ENCODE data around the gene TMEM200C. TPM values are rescaled to one million over a fixed set of nuclear protein-coding genes. Genes with fewer than 3 reads are reported as not detected.

TMEM200C gene
- total and polyA plus RNA-seq, 7 experiments from 2014 or later = not detected

- H3K27ac Mint-ChIP-seq = no peak overlapping the region
- no peak for ATAC-seq
- Histone ChIP-seq H3K36me3 (ENCODE audit: control insufficient read depth in 2 of 3, insufficient read depth in 3 of 3, low read length in 3 of 3) (no peaks in the 10 kb centered on the region), H3K27me3 (ENCODE audit: control insufficient read depth in 2 of 2, insufficient read depth in 2 of 2, low read length in 2 of 2) (no peaks in the 10 kb centered on the region), H3K27ac (ENCODE audit: low read depth, low read length) (no peak overlapping the region), H3K4me1 (ENCODE audit: control insufficient read depth in 2 of 2, insufficient read depth in 2 of 2, low read length in 2 of 2) (no peaks in the 10 kb centered on the region), H3K9me3 (ENCODE audit: control insufficient read depth in 2 of 3, low read length in 3 of 3) (no peaks in the 10 kb centered on the region), H3K4me3 (ENCODE audit: low read length) (no peak overlapping the region)
- H3K36me3 Mint-ChIP-seq = no peaks in the 10 kb centered on the region
- POLR2A ChIA-PET = no interaction called here
- intact Hi-C loops (cut with micrococcal nuclease) = no loop called here
- H3K27me3 Mint-ChIP-seq = peaks cover 26 to 46% (median 42%) of the 10 kb centered on the region in 5 donors
- H3K4me3 Mint-ChIP-seq = no peak overlapping the region
- CTCF ChIA-PET = no interaction called here
- no peak for DNase-seq
- no peaks in the 10 kb centered on the region for H3K9me3 Mint-ChIP-seq
- peaks cover 0 to 4% (median 0%) of the 10 kb centered on the region in 7 donors for H3K4me1 Mint-ChIP-seq
Observed at GRCh38 chr18:5884375-5884774, 10.9 kb downstream of the TMEM200C start.

GRCh38 chr18:5879479-5879882 lies 15.8 kb downstream of the TMEM200C start:
- intact Hi-C loops (cut with micrococcal nuclease) = loop anchor here in 1 of 2 donors (1.0 to 2.0 kb wide), 2 partner anchors 603 to 642 kb away; no protein-coding TSS in a partner anchor
- Histone ChIP-seq H3K9me3 (ENCODE audit: control insufficient read depth in 2 of 3, low read length in 3 of 3) (no peaks in the 10 kb centered on the region), H3K27ac (ENCODE audit: low read depth, low read length) (no peak overlapping the region), H3K4me1 (ENCODE audit: control insufficient read depth in 2 of 2, insufficient read depth in 2 of 2, low read length in 2 of 2) (no peaks in the 10 kb centered on the region), H3K36me3 (ENCODE audit: control insufficient read depth in 2 of 3, insufficient read depth in 3 of 3, low read length in 3 of 3) (no peaks in the 10 kb centered on the region), H3K27me3 (ENCODE audit: control insufficient read depth in 2 of 2, insufficient read depth in 2 of 2, low read length in 2 of 2) (no peaks in the 10 kb centered on the region), H3K4me3 (ENCODE audit: low read length) (no peak overlapping the region)
- ChIA-PET POLR2A (no interaction called here), CTCF (no interaction called here)
- no peaks in the 10 kb centered on the region for H3K4me1 Mint-ChIP-seq
- no peak overlapping the region for H3K27ac Mint-ChIP-seq
- H3K27me3 Mint-ChIP-seq = peaks cover 0 to 40% (median 27%) of the 10 kb centered on the region in 5 donors
- H3K36me3 Mint-ChIP-seq = no peaks in the 10 kb centered on the region
- H3K4me3 Mint-ChIP-seq = no peak overlapping the region
- ATAC-seq = no peak
- DNase-seq = no peak
- H3K9me3 Mint-ChIP-seq = no peaks in the 10 kb centered on the region

- ChIA-PET CTCF (no interaction called here), POLR2A (no interaction called here)
- no peak overlapping the region for H3K27ac ChIP-seq (ENCODE audit: low read depth, low read length)
- no peak overlapping the region for H3K4me3 Mint-ChIP-seq
- DNase-seq (no peak), ATAC-seq (no peak)
- no peaks in the 10 kb centered on the region for H3K9me3 Mint-ChIP-seq
- peaks cover 0 to 44% (median 27%) of the 10 kb centered on the region in 5 donors for H3K27me3 Mint-ChIP-seq
- H3K27me3 ChIP-seq (ENCODE audit: control insufficient read depth in 2 of 2, insufficient read depth in 2 of 2, low read length in 2 of 2) = no peaks in the 10 kb centered on the region
- intact Hi-C loops (cut with micrococcal nuclease) = no loop called here
- H3K36me3 Mint-ChIP-seq = no peaks in the 10 kb centered on the region
- no peaks in the 10 kb centered on the region for H3K4me1 ChIP-seq (ENCODE audit: control insufficient read depth in 2 of 2, insufficient read depth in 2 of 2, low read length in 2 of 2)
- no peak overlapping the region for H3K27ac Mint-ChIP-seq
- H3K4me3 ChIP-seq (ENCODE audit: low read length) = no peak overlapping the region
- no peaks in the 10 kb centered on the region for H3K4me1 Mint-ChIP-seq
- H3K36me3 ChIP-seq (ENCODE audit: control insufficient read depth in 2 of 3, insufficient read depth in 3 of 3, low read length in 3 of 3) = no peaks in the 10 kb centered on the region
- no peaks in the 10 kb centered on the region for H3K9me3 ChIP-seq (ENCODE audit: control insufficient read depth in 2 of 3, low read length in 3 of 3)
Observed at GRCh38 chr18:5876891-5877290, 18.4 kb downstream of the TMEM200C start.

- H3K4me1 Mint-ChIP-seq = no peaks in the 10 kb centered on the region
- no peak for ATAC-seq
- Histone ChIP-seq H3K4me1 (ENCODE audit: control insufficient read depth in 2 of 2, insufficient read depth in 2 of 2, low read length in 2 of 2) (no peaks in the 10 kb centered on the region), H3K27me3 (ENCODE audit: control insufficient read depth in 2 of 2, insufficient read depth in 2 of 2, low read length in 2 of 2) (no peaks in the 10 kb centered on the region), H3K27ac (ENCODE audit: low read depth, low read length) (no peak overlapping the region), H3K4me3 (ENCODE audit: low read length) (no peak overlapping the region), H3K9me3 (ENCODE audit: control insufficient read depth in 2 of 3, low read length in 3 of 3) (no peaks in the 10 kb centered on the region), H3K36me3 (ENCODE audit: control insufficient read depth in 2 of 3, insufficient read depth in 3 of 3, low read length in 3 of 3) (no peaks in the 10 kb centered on the region)
- ChIA-PET POLR2A (no interaction called here), CTCF (no interaction called here)
- H3K27ac Mint-ChIP-seq = no peak overlapping the region
- no peaks in the 10 kb centered on the region for H3K9me3 Mint-ChIP-seq
- intact Hi-C loops (cut with micrococcal nuclease) = no loop called here
- peaks cover 0 to 32% (median 18%) of the 10 kb centered on the region in 5 donors for H3K27me3 Mint-ChIP-seq
- no peak for DNase-seq
- H3K4me3 Mint-ChIP-seq = no peak overlapping the region
- no peaks in the 10 kb centered on the region for H3K36me3 Mint-ChIP-seq
Observed at GRCh38 chr18:5874336-5874735, 21.0 kb downstream of the TMEM200C start.

GRCh38 chr18:5872886-5873285 lies 22.4 kb downstream of the TMEM200C start:
- H3K4me1 ChIP-seq (ENCODE audit: control insufficient read depth in 2 of 2, insufficient read depth in 2 of 2, low read length in 2 of 2) = no peaks in the 10 kb centered on the region
- H3K4me1 Mint-ChIP-seq = no peaks in the 10 kb centered on the region
- H3K4me3 ChIP-seq (ENCODE audit: low read length) = no peak overlapping the region
- H3K27me3 Mint-ChIP-seq = peaks cover 0 to 21% (median 10%) of the 10 kb centered on the region in 5 donors
- intact Hi-C loops (cut with micrococcal nuclease) = no loop called here
- POLR2A ChIA-PET = no interaction called here
- H3K9me3 ChIP-seq (ENCODE audit: control insufficient read depth in 2 of 3, low read length in 3 of 3) = no peaks in the 10 kb centered on the region
- no peaks in the 10 kb centered on the region for H3K36me3 Mint-ChIP-seq
- no peaks in the 10 kb centered on the region for H3K36me3 ChIP-seq (ENCODE audit: control insufficient read depth in 2 of 3, insufficient read depth in 3 of 3, low read length in 3 of 3)
- no peaks in the 10 kb centered on the region for H3K9me3 Mint-ChIP-seq
- H3K27me3 ChIP-seq (ENCODE audit: control insufficient read depth in 2 of 2, insufficient read depth in 2 of 2, low read length in 2 of 2) = no peaks in the 10 kb centered on the region
- no peak overlapping the region for H3K27ac Mint-ChIP-seq
- DNase-seq = no peak
- H3K4me3 Mint-ChIP-seq = no peak overlapping the region
- CTCF ChIA-PET = no interaction called here
- no peak for ATAC-seq
- no peak overlapping the region for H3K27ac ChIP-seq (ENCODE audit: low read depth, low read length)

- Histone ChIP-seq H3K36me3 (ENCODE audit: control insufficient read depth in 2 of 3, insufficient read depth in 3 of 3, low read length in 3 of 3) (no peaks in the 10 kb centered on the region), H3K4me3 (ENCODE audit: low read length) (no peak overlapping the region), H3K27ac (ENCODE audit: low read depth, low read length) (no peak overlapping the region), H3K9me3 (ENCODE audit: control insufficient read depth in 2 of 3, low read length in 3 of 3) (no peaks in the 10 kb centered on the region), H3K27me3 (ENCODE audit: control insufficient read depth in 2 of 2, insufficient read depth in 2 of 2, low read length in 2 of 2) (no peaks in the 10 kb centered on the region), H3K4me1 (ENCODE audit: control insufficient read depth in 2 of 2, insufficient read depth in 2 of 2, low read length in 2 of 2) (no peaks in the 10 kb centered on the region)
- Mint-ChIP-seq H3K9me3 (no peaks in the 10 kb centered on the region), H3K27me3 (peaks cover 0 to 23% (median 7%) of the 10 kb centered on the region in 5 donors), H3K4me1 (no peaks in the 10 kb centered on the region), H3K36me3 (no peaks in the 10 kb centered on the region), H3K27ac (no peak overlapping the region), H3K4me3 (no peak overlapping the region)
- intact Hi-C loops (cut with micrococcal nuclease) = no loop called here
- DNase-seq (no peak), ATAC-seq (no peak)
- ChIA-PET POLR2A (no interaction called here), CTCF (interaction anchor here (0.6 kb wide), 1 partner anchor 199 kb away, joined by 6 read pairs; no protein-coding TSS in a partner anchor)
Observed at GRCh38 chr18:5871426-5871825, 23.9 kb downstream of the TMEM200C start.

- no peaks in the 10 kb centered on the region for H3K27me3 ChIP-seq (ENCODE audit: control insufficient read depth in 2 of 2, insufficient read depth in 2 of 2, low read length in 2 of 2)
- Mint-ChIP-seq H3K27ac (no peak overlapping the region), H3K27me3 (peaks cover 0 to 26% (median 12%) of the 10 kb centered on the region in 5 donors), H3K4me3 (no peak overlapping the region), H3K9me3 (peaks cover 0 to 4% (median 0%) of the 10 kb centered on the region in 11 donors), H3K36me3 (no peaks in the 10 kb centered on the region), H3K4me1 (no peaks in the 10 kb centered on the region)
- ChIA-PET POLR2A (no interaction called here), CTCF (no interaction called here)
- H3K4me1 ChIP-seq (ENCODE audit: control insufficient read depth in 2 of 2, insufficient read depth in 2 of 2, low read length in 2 of 2) = no peaks in the 10 kb centered on the region
- H3K9me3 ChIP-seq (ENCODE audit: control insufficient read depth in 2 of 3, low read length in 3 of 3) = no peaks in the 10 kb centered on the region
- H3K27ac ChIP-seq (ENCODE audit: low read depth, low read length) = no peak overlapping the region
- DNase-seq (peak in 1 of 9 donors; percentile 29), ATAC-seq (peak; percentile 54)
- no peak overlapping the region for H3K4me3 ChIP-seq (ENCODE audit: low read length)
- intact Hi-C loops (cut with micrococcal nuclease) = no loop called here
- H3K36me3 ChIP-seq (ENCODE audit: control insufficient read depth in 2 of 3, insufficient read depth in 3 of 3, low read length in 3 of 3) = no peaks in the 10 kb centered on the region
Observed at GRCh38 chr18:5868218-5868854, 27.0 kb downstream of the TMEM200C start.
